Hepatocyte (in vitro differentiated cells): ENCODE results near the gene COL15A1. TPM values are rescaled to one million over a fixed set of nuclear protein-coding genes. Genes with fewer than 3 reads are reported as not detected.
A peak's percentile ranks its signal among the peaks of the same experiment; 100 is the strongest.
"Not testable (repeated sequence)": the region's sequence is repeated elsewhere in the genome, so short reads cannot be mapped to it uniquely, and the experiment has no call there.

Experiments used
- DNase-seq: peaks from one replicate; pipeline ENCODE4 v3.0.0-alpha.2; 2016; ENCODE audit warnings: low spot score
- H2AFZ ChIP-seq: fragments of 200-600 bp; sonication (generic); 2 replicates; pipeline ENCODE4 v1.6.0; 2016; ENCODE audit warnings: antibody characterized with exemption, mild to moderate bottlenecking
- H3K27ac ChIP-seq: fragments of 200-600 bp; sonication (generic); 2 replicates; pipeline ENCODE4 v1.5.1; 2016; ENCODE audit warnings: mild to moderate bottlenecking
- H3K27me3 ChIP-seq: fragments of 200-600 bp; sonication (generic); 2 replicates; pipeline ENCODE4 v1.6.1; 2016
- H3K36me3 ChIP-seq: fragments of 200-600 bp; sonication (generic); replicated peaks from 2 replicates; pipeline ENCODE4 v1.5.1; 2016; ENCODE audit warnings: low read depth; ENCODE audit not compliant: insufficient read depth
- H3K4me1 ChIP-seq: fragments of 200-600 bp; sonication (generic); 2 replicates; pipeline ENCODE4 v1.5.1; 2016; ENCODE audit warnings: mild to moderate bottlenecking, moderate library complexity; ENCODE audit not compliant: insufficient read depth
- H3K4me2 ChIP-seq: fragments of 200-600 bp; sonication (generic); 2 replicates; pipeline ENCODE4 v1.6.0; 2016
- H3K4me3 ChIP-seq: fragments of 200-600 bp; sonication (generic); 2 replicates; pipeline ENCODE4 v1.5.1; 2016; ENCODE audit warnings: mild to moderate bottlenecking
- H3K79me2 ChIP-seq: fragments of 200-600 bp; sonication (generic); 2 replicates; pipeline ENCODE4 v1.6.0; 2017; ENCODE audit warnings: mild to moderate bottlenecking
- H3K9me2 ChIP-seq: fragments of 200-600 bp; sonication (generic); replicated peaks from 2 replicates; pipeline ENCODE4 v1.6.0; 2017; ENCODE audit warnings: mild to moderate bottlenecking; ENCODE audit not compliant: insufficient read depth
- H3K9me3 ChIP-seq: fragments of 200-600 bp; sonication (generic); 2 replicates; pipeline ENCODE4 v1.5.1; 2016; ENCODE audit warnings: low read depth, mild to moderate bottlenecking
- H4K20me1 ChIP-seq: fragments of 200-600 bp; sonication (generic); 2 replicates; pipeline ENCODE4 v1.6.0; 2016; ENCODE audit warnings: mild to moderate bottlenecking; ENCODE audit not compliant: insufficient read depth, poor library complexity, severe bottlenecking
- EZH2 ChIP-seq: fragments of 200-600 bp; sonication (generic); IDR thresholded peaks from 2 replicates; pipeline ENCODE4 v1.6.1; 2016; ENCODE audit warnings: antibody characterized with exemption, mild to moderate bottlenecking, borderline replicate concordance
- EZH2phosphoT487 ChIP-seq: fragments of 200-600 bp; sonication (generic); IDR thresholded peaks from one replicate; pipeline ENCODE4 v1.6.1; 2018; ENCODE audit warnings: antibody characterized with exemption, mild to moderate bottlenecking, low read depth, moderate library complexity; ENCODE audit not compliant: unreplicated experiment, severe bottlenecking
- WGBS: methylation state at CpG from one replicate; pipeline ENCODE4 v1.1.6; 2016; ENCODE audit warnings: low lambda C conversion rate; ENCODE audit errors: missing lambda C conversion rate; 5-methylcytosine and 5-hydroxymethylcytosine counted together
- polyA plus RNA-seq: library from polyadenylated mRNA; unstranded; fragments of >200 nt; fragmentation: Nextera tagmentation; extraction: Ambion mirVana; gene quantifications from 2 replicates; pipeline ENCODE4 v1.2.1, GENCODE V29; 2016
- total RNA-seq: library from RNA; depleted of rRNA; stranded (reverse); fragments of >200 nt; gene quantifications from 2 replicates; pipeline ENCODE4 v1.2.3, GENCODE V29; 2014
- TF ChIP-seq, protein P1 (sequence below): fragments of 200-600 bp; sonication (generic); IDR thresholded peaks from 2 replicates; pipeline ENCODE4 v1.5.1; 2016; ENCODE audit warnings: antibody characterized with exemption, mild to moderate bottlenecking; ENCODE audit not compliant: poor library complexity

The COL15A1 gene
- total and polyA plus RNA-seq, 2 experiments from 2014 or later, result 97.6 to 106 TPM

DNA sequence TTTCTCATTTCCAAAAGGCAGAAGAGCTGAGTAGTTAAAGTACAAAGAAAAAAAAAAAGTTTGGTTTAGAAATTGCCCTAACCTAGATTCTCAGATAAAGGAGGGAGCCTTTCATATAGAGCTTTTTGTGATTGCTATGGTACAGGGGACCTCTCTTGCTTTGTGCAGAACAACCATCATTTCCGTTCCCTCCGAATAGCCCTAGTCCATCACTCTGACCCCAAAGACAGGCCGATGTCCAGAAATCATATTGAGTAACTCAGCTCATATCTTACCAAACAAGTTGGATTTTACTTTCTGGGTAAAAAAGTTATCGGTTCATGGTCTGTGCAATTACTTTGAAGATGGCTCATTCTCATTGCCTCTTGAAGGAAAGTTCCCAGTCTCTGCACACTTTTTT is 36.7 kb upstream of the COL15A1 start:
- Histone ChIP-seq H4K20me1 (no peaks in the 10 kb centered on the region), H3K4me3 (no peak overlapping the region), H3K9me3 (no peaks in the 10 kb centered on the region), H3K27me3 (no peaks in the 10 kb centered on the region), H3K79me2 (no peaks in the 10 kb centered on the region), H3K4me1 (peaks cover 11% of the 10 kb centered on the region), H3K27ac (peak overlapping the region; percentile 59), H3K36me3 (no peaks in the 10 kb centered on the region), H3K4me2 (no peak overlapping the region), H2AFZ (no peak overlapping the region), H3K9me2 (no peaks in the 10 kb centered on the region)
- TF ChIP-seq EZH2phosphoT487, result no peak
- TF ChIP-seq EZH2, result no peak
- DNase-seq, result no peak
- WGBS, result 85% methylated on average over 4 of the region's 4 CpGs

DNA sequence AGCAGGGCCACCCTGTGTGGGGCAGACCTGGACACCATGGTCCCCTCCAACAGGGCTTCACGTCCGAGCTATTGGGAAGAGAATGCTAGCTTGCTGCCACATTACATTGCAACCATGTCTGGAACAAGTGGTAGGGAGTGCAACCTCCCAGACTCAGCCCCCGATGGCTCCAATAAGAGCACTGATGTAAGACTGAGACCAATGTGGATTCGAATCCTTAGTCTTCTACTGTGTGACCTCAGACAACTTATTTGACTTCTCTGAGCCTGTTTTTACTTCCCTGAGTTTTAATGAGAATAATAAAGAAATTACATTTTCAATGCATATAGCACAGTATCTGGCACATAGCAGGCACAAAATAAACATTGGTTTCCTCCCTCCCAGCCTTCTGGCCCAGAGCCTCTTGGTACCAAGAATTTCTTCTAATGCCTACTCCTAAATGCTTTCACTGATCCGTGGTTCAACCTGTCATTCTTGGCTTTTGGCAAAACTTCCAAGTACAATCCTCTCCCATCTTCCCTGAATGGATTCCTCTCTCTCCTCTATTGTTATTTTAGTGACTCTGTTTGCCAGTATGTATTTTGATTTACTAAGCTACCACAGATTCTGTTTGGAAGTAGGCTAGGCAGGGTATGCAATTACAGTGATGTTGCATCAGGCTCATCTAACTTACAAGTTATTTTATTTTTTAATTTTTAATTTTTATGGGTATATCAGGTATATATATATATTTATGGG is 34.6 kb upstream of the COL15A1 start:
- Histone ChIP-seq H3K36me3 (no peaks in the 10 kb centered on the region), H3K27ac (peak overlapping the region; percentile 59), H3K9me2 (no peaks in the 10 kb centered on the region), H3K4me3 (no peak overlapping the region), H4K20me1 (no peaks in the 10 kb centered on the region), H3K9me3 (no peaks in the 10 kb centered on the region), H2AFZ (no peak overlapping the region), H3K4me2 (no peak overlapping the region), H3K27me3 (no peaks in the 10 kb centered on the region), H3K4me1 (peaks cover 11% of the 10 kb centered on the region), H3K79me2 (no peaks in the 10 kb centered on the region)
- 66% methylated on average over 5 of the region's 5 CpGs for WGBS
- no peak for TF ChIP-seq EZH2phosphoT487
- no peak for DNase-seq

DNA sequence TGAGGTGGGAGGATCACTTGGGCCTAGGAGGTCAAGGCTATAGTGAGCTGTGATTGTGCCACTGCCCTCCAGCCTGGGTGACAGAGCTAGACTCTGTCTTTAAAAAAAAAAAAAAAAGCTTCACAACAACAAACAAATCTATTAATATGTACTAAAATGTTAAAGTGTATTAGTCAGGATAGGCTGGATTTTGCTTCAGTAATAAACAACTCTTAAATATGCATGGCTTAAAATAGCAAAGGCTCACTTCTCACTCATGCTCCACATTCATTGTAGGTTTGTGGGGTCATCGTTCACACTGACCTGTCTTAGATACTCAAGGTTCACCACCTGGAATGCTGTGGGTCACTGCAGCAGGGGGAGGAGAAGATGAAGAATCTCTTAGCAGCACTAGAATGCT is 33.8 kb upstream of the COL15A1 start:
- Histone ChIP-seq H3K4me2 (no peak overlapping the region), H3K9me3 (no peaks in the 10 kb centered on the region), H4K20me1 (no peaks in the 10 kb centered on the region), H3K9me2 (no peaks in the 10 kb centered on the region), H3K4me3 (no peak overlapping the region), H3K79me2 (no peaks in the 10 kb centered on the region), H2AFZ (no peak overlapping the region), H3K36me3 (no peaks in the 10 kb centered on the region), H3K4me1 (peaks cover 11% of the 10 kb centered on the region), H3K27me3 (no peaks in the 10 kb centered on the region), H3K27ac (no peak overlapping the region)
- DNase-seq, result no peak
- WGBS, result 75% methylated on average over 1 of the region's 1 CpG
- TF ChIP-seq EZH2 (no peak), EZH2phosphoT487 (no peak)
- TF ChIP-seq, protein P1, sequence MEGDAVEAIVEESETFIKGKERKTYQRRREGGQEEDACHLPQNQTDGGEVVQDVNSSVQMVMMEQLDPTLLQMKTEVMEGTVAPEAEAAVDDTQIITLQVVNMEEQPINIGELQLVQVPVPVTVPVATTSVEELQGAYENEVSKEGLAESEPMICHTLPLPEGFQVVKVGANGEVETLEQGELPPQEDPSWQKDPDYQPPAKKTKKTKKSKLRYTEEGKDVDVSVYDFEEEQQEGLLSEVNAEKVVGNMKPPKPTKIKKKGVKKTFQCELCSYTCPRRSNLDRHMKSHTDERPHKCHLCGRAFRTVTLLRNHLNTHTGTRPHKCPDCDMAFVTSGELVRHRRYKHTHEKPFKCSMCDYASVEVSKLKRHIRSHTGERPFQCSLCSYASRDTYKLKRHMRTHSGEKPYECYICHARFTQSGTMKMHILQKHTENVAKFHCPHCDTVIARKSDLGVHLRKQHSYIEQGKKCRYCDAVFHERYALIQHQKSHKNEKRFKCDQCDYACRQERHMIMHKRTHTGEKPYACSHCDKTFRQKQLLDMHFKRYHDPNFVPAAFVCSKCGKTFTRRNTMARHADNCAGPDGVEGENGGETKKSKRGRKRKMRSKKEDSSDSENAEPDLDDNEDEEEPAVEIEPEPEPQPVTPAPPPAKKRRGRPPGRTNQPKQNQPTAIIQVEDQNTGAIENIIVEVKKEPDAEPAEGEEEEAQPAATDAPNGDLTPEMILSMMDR, result no peak

DNA sequence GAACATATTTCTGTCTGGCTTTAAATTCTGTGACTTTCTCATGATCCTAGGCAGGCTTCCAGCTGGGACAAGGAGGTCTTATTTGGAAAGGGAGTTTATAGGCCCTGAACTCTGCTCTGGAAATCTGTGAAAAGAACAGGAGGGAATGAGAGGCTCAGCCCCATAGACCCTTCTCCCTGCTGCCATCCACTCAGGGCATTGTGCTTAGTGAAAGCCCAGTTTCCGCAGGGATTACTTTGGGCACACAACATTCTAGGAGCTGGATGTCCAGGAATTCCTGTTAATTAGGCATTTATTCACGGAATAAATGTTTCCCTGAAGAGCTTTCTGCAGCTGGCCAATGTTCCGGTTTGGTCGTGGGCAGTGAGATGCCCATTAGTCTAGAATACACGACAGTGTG is 32.7 kb upstream of the COL15A1 start:
- no peaks in the 10 kb centered on the region for H3K36me3 ChIP-seq
- no peak overlapping the region for H2AFZ ChIP-seq
- H3K4me1 ChIP-seq, result peaks cover 11% of the 10 kb centered on the region
- no peaks in the 10 kb centered on the region for H3K9me2 ChIP-seq
- 94% methylated on average over 5 of the region's 5 CpGs for WGBS
- no peaks in the 10 kb centered on the region for H3K9me3 ChIP-seq
- no peaks in the 10 kb centered on the region for H3K79me2 ChIP-seq
- H3K27me3 ChIP-seq, result no peaks in the 10 kb centered on the region
- H3K27ac ChIP-seq, result no peak overlapping the region
- DNase-seq, result no peak
- no peak overlapping the region for H3K4me2 ChIP-seq
- H4K20me1 ChIP-seq, result no peaks in the 10 kb centered on the region
- TF ChIP-seq EZH2 (no peak), EZH2phosphoT487 (no peak)
- TF ChIP-seq, protein P1, result no peak
- H3K4me3 ChIP-seq, result no peak overlapping the region

DNA sequence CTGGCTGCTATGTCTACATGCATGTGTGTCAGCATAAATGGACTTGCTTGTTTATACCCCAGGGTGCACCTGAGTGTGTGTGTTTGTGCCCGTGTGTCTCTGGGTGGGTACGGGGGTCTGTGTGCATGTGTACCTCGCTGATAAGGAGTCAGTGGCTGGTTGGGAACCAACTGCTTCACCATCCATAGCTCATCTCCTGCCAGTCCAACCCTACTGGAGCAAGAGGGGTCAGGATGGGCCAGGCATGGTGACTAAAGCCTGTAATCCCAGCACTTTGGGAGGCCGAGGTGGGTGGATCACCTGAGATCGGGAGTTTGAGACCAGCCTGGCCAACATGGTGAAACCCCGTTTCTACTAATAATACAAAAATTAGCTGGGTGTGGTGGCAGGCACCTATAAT is 32.0 kb upstream of the COL15A1 start:
- not testable (repeated sequence) for H3K9me3 ChIP-seq, H3K27me3 ChIP-seq, H3K79me2 ChIP-seq, DNase-seq, H4K20me1 ChIP-seq, H3K36me3 ChIP-seq, H3K4me2 ChIP-seq, H3K27ac ChIP-seq, H2AFZ ChIP-seq, H3K4me3 ChIP-seq, H3K9me2 ChIP-seq
- H3K4me1 ChIP-seq, result peaks cover 11% of the 10 kb centered on the region
- WGBS, result 93% methylated on average over 6 of the region's 6 CpGs
